ENCODE measurements around the gene DIPK1A. TPM values are rescaled to one million over a fixed set of nuclear protein-coding genes. Genes with fewer than 3 reads are reported as not detected.
A peak's percentile ranks its signal among the peaks of the same experiment; 100 is the strongest.

DIPK1A gene
- total RNA-seq, 1 donor from 2014 or later, result 5.0 TPM

DNA sequence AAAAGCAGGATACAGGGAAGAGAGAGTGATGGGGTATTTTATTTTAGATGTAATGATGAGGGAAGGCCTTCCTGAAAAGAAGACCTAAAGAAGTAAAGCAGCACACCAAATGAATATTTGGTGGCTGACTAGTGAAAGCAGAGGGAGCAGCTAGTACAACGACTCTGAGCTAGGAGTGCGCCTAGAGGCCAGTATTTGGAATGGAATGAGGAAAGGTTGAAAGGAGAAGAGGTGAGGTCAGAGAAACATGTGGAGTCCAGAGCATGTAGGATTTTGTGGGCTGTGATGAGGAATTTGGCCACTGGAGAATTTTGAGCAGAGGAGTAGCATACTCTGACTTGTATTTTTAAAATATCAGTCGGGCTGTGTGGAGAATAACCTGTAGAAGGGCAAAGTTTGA lies 141.2 kb downstream of the DIPK1A start:
- no peak for DNase-seq
- Histone ChIP-seq H3K36me3 (no peaks in the 10 kb centered on the region), H3K4me3 (no peak overlapping the region), H3K27me3 (ENCODE audit: low read depth) (no peaks in the 10 kb centered on the region), H3K27ac (replicated peaks) (no peak overlapping the region), H3K4me1 (peaks cover 3% of the 10 kb centered on the region), H3K9me3 (replicated peaks) (no peaks in the 10 kb centered on the region)
- TF ChIP-seq, protein P1, sequence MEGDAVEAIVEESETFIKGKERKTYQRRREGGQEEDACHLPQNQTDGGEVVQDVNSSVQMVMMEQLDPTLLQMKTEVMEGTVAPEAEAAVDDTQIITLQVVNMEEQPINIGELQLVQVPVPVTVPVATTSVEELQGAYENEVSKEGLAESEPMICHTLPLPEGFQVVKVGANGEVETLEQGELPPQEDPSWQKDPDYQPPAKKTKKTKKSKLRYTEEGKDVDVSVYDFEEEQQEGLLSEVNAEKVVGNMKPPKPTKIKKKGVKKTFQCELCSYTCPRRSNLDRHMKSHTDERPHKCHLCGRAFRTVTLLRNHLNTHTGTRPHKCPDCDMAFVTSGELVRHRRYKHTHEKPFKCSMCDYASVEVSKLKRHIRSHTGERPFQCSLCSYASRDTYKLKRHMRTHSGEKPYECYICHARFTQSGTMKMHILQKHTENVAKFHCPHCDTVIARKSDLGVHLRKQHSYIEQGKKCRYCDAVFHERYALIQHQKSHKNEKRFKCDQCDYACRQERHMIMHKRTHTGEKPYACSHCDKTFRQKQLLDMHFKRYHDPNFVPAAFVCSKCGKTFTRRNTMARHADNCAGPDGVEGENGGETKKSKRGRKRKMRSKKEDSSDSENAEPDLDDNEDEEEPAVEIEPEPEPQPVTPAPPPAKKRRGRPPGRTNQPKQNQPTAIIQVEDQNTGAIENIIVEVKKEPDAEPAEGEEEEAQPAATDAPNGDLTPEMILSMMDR (IDR thresholded peaks at IDR 0.05; ENCODE audit: borderline replicate concordance), result no peak
- intact Hi-C loops (cut with micrococcal nuclease), result no loop called here

DNA sequence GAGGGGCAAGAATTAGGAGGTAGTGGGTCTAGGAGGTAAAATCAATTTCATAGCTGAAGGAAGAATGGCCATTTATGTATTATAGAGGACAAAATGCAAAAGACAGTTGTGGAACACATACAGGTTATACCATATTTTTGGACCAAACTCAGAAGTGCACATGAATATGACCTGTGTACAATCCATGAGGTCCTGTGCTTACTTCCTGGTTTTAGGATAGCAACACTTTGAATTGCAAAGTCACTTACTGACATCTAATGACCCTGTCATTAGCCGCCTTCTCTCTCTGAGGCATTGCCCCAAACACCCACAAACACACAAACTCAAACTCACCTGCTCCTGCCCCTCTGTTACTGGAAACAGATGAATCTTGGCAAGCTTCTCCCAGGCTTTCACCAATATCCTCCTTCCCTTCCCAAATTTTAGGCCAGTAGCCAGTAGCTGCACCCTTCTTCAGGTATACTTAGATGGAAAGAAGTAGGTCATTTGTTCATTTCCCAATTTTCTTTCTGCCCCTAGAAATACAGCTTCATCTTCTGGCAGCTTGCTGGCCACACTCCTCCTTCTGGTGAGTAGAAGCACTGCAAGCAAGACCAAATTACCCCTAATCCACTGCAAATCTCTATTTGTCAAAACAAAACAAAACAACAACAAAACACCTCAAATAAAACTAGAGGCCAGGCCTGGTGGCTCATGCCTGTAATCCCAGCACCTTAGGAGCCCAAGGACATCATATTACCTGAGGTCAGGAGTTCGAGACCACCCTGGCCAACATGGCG lies 143.1 kb downstream of the DIPK1A start:
- Histone ChIP-seq H3K9me3 (replicated peaks) (no peaks in the 10 kb centered on the region), H3K36me3 (no peaks in the 10 kb centered on the region), H3K4me1 (peaks cover 3% of the 10 kb centered on the region), H3K27me3 (ENCODE audit: low read depth) (no peaks in the 10 kb centered on the region), H3K27ac (replicated peaks) (no peak overlapping the region), H3K4me3 (no peak overlapping the region)
- DNase-seq, result no peak
- TF ChIP-seq, protein P1 (IDR thresholded peaks at IDR 0.05; ENCODE audit: borderline replicate concordance), result peak; percentile 77
- intact Hi-C loops (cut with micrococcal nuclease), result loop anchor here (5.0 kb wide), 1 partner anchor 71 kb away; no protein-coding TSS in a partner anchor

DNA sequence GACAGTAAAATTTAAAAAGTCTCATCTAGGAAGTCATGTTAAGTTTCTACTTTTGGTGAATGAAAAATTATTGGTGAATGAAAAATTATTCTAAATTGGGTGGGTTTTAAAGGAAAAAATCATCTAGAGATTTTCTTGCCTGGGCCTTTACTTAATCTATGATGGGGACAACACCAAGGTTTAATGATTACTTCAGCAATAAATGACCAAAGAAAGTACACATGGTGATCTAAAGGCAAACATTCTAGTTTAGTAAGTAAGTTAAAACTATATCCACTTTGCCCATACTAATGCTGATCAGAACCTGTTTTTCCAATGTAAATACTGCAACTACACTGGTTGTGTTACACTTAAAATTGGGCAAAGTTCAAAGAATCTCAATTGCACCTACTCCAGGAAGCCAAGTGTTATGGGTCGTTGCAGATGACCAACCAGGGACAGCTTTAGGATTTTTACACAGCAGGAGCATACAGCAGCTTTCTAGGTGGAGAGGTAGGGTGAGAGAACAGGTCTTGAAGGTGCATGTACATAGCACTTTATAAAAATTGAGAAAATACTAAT lies 144.0 kb downstream of the DIPK1A start:
- TF ChIP-seq, protein P1 (IDR thresholded peaks at IDR 0.05; ENCODE audit: borderline replicate concordance), result no peak
- intact Hi-C loops (cut with micrococcal nuclease), result loop anchor here (5.0 kb wide), 1 partner anchor 70 kb away; no protein-coding TSS in a partner anchor
- DNase-seq, result no peak
- Histone ChIP-seq H3K27ac (replicated peaks) (no peak overlapping the region), H3K9me3 (replicated peaks) (peaks cover 8% of the 10 kb centered on the region), H3K36me3 (no peaks in the 10 kb centered on the region), H3K27me3 (ENCODE audit: low read depth) (no peaks in the 10 kb centered on the region), H3K4me1 (no peaks in the 10 kb centered on the region), H3K4me3 (no peak overlapping the region)

DNA sequence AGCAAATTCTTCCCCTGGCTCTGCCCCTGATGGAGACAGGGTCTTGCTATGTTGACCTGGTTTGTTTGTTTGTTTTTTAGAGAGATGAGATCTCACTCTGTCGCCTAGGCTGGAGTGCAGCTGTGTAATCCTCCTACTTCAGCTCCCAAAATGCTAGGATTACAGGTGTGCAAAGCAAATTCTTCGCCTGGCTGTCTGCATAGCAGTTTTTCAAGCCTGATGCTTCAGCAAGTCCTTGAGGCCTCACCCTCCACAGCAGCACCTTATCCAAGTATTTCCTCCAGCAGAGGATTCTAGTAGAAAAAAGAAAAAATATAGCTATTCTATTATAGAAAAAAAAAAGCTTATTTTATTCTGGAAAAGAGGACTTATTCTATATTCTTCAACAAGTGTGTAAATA lies 144.5 kb downstream of the DIPK1A start:
- Histone ChIP-seq H3K27me3 (ENCODE audit: low read depth) (no peaks in the 10 kb centered on the region), H3K36me3 (no peaks in the 10 kb centered on the region), H3K4me3 (no peak overlapping the region), H3K9me3 (replicated peaks) (peaks cover 8% of the 10 kb centered on the region), H3K27ac (replicated peaks) (no peak overlapping the region), H3K4me1 (no peaks in the 10 kb centered on the region)
- no peak for DNase-seq
- intact Hi-C loops (cut with micrococcal nuclease), result loop anchor here (5.0 kb wide), 1 partner anchor 69 kb away; no protein-coding TSS in a partner anchor
- TF ChIP-seq, protein P1 (IDR thresholded peaks at IDR 0.05; ENCODE audit: borderline replicate concordance), result no peak

DNA sequence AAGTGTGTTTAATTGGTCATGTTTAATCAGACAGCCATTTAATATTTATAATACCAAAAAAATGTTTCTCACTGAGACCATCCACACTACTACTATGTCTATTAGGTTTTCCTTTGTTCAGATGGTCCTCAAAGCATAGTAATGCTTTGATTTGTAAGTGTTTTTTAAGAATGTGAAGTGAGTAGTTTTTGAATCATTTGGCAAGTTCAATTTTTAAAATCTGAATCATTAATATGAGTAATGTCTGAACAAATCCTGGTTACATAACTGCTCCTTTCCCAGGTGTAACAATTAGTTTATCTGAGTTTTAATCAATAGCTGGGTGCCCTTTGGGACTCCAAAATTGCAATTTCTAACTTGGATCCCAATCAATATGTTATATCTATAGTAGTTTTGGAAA lies 152.9 kb downstream of the DIPK1A start:
- Histone ChIP-seq H3K27me3 (ENCODE audit: low read depth) (no peaks in the 10 kb centered on the region), H3K4me3 (no peak overlapping the region), H3K27ac (replicated peaks) (no peak overlapping the region), H3K36me3 (no peaks in the 10 kb centered on the region), H3K4me1 (peaks cover 12% of the 10 kb centered on the region), H3K9me3 (replicated peaks) (peaks cover 8% of the 10 kb centered on the region)
- intact Hi-C loops (cut with micrococcal nuclease), result no loop called here
- no peak for DNase-seq
- TF ChIP-seq, protein P1 (IDR thresholded peaks at IDR 0.05; ENCODE audit: borderline replicate concordance), result no peak

All from left ventricle myocardium inferior (tissue), 1 donor.